Measurements from ENCODE around the gene CTNNA2. TPM values are rescaled to one million over a fixed set of nuclear protein-coding genes. Genes with fewer than 3 reads are reported as not detected.

CTNNA2 gene
- total RNA-seq, 1 experiment from 2014 or later, result 7.2 TPM

- DNase-seq (ENCODE audit: low read depth, low spot score), result no peak
- in situ Hi-C loops (cut with HindIII; ENCODE audit: low pct_unique_long_range_greater_than_20kb, low sequenced_read_pairs), result no loop called here
These were observed 1129.6 kb downstream of the CTNNA2 start for GRCh38 chr2:80642465-80642864.

GRCh38 chr2:80643598-80643997 is 1130.7 kb downstream of the CTNNA2 start:
- in situ Hi-C loops (cut with HindIII; ENCODE audit: low pct_unique_long_range_greater_than_20kb, low sequenced_read_pairs), result no loop called here

GRCh38 chr2:80651435-80651834 is 1138.6 kb downstream of the CTNNA2 start:
- no peak for DNase-seq (ENCODE audit: low read depth, low spot score)
- in situ Hi-C loops (cut with HindIII; ENCODE audit: low pct_unique_long_range_greater_than_20kb, low sequenced_read_pairs), result no loop called here

More at GRCh38 chr2:80643598-80643997, 1130.7 kb downstream of the CTNNA2 start:
- no peak for DNase-seq (ENCODE audit: low read depth, low spot score)

GRCh38 chr2:80655265-80655664 is 1142.4 kb downstream of the CTNNA2 start:
- in situ Hi-C loops (cut with HindIII; ENCODE audit: low pct_unique_long_range_greater_than_20kb, low sequenced_read_pairs), result no loop called here

GRCh38 chr2:80670763-80671162 is 1157.9 kb downstream of the CTNNA2 start:
- DNase-seq (ENCODE audit: low read depth, low spot score), result no peak
- in situ Hi-C loops (cut with HindIII; ENCODE audit: low pct_unique_long_range_greater_than_20kb, low sequenced_read_pairs), result no loop called here

More at GRCh38 chr2:80655265-80655664, 1142.4 kb downstream of the CTNNA2 start:
- DNase-seq (ENCODE audit: low read depth, low spot score), result no peak

- in situ Hi-C loops (cut with HindIII; ENCODE audit: low pct_unique_long_range_greater_than_20kb, low sequenced_read_pairs), result no loop called here
- no peak for DNase-seq (ENCODE audit: low read depth, low spot score)
These were observed 1174.7 kb downstream of the CTNNA2 start for GRCh38 chr2:80687524-80687923.

GRCh38 chr2:80689106-80689505 is 1176.3 kb downstream of the CTNNA2 start:
- DNase-seq (ENCODE audit: low read depth, low spot score), result no peak
- in situ Hi-C loops (cut with HindIII; ENCODE audit: low pct_unique_long_range_greater_than_20kb, low sequenced_read_pairs), result no loop called here

Small RNAs within 50 kb of the gene (small RNA-seq; reads per million reads assigned to genes)
- 0 reads per million in 2 experiments for gene MIR4264
- gene MIR8080, result 0 reads per million in 2 experiments
- 0 reads per million in 2 experiments for gene RNU6-561P
